ENCODE measurements around the gene S100A12. TPM values are rescaled to one million over a fixed set of nuclear protein-coding genes. Genes with fewer than 3 reads are reported as not detected.

Gene S100A12
- total RNA-seq, 2 experiments from 2014 or later, result not detected

DNA sequence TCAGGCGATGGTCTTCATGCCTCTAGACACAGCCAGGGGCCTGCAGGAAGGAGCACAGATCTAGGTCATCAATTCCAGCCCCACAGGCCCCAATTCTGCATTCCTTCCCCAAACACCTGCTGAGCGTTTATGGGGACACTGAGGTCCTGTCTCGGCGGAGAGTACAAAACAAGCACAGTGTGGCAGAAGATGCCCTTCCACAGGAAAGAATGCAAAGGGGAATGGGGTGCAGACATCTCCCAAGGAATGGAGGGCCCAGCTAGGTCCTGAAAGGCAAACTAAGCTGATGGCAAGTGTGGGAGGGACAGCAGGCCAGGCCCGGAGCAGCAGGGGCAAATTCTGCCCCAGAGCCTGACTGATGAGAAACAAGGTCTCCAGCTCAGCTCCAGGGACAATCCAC lies 19.0 kb upstream of the S100A12 start:
- no peak overlapping the region for H3K27ac Mint-ChIP-seq
- DNase-seq, result no peak
- no peaks in the 10 kb centered on the region for H3K9me3 Mint-ChIP-seq (ENCODE audit: insufficient read depth)
- POLR2A ChIA-PET, result interaction anchor here (0.6 kb wide), 1 partner anchor 19 kb away, joined by 3 read pairs; the partner anchor contains the start of gene S100A12
- H3K4me3 Mint-ChIP-seq, result no peak overlapping the region
- CTCF ChIA-PET, result no interaction called here
- H3K27me3 Mint-ChIP-seq (ENCODE audit: low read depth), result peaks cover 8% of the 10 kb centered on the region
- ATAC-seq, result no peak
- H3K36me3 Mint-ChIP-seq (ENCODE audit: low read depth), result no peaks in the 10 kb centered on the region
- H3K4me1 Mint-ChIP-seq (ENCODE audit: low read depth), result no peaks in the 10 kb centered on the region

GRCh38 chr1:153393926-153394325 lies 18.5 kb upstream of the S100A12 start:
- no peak for ATAC-seq
- CTCF ChIA-PET, result no interaction called here
- Mint-ChIP-seq H3K27ac (no peak overlapping the region), H3K36me3 (ENCODE audit: low read depth) (no peaks in the 10 kb centered on the region), H3K4me3 (no peak overlapping the region), H3K9me3 (ENCODE audit: insufficient read depth) (no peaks in the 10 kb centered on the region), H3K27me3 (ENCODE audit: low read depth) (peaks cover 9% of the 10 kb centered on the region), H3K4me1 (ENCODE audit: low read depth) (no peaks in the 10 kb centered on the region)
- POLR2A ChIA-PET, result interaction anchor here (0.6 kb wide), 1 partner anchor 18 kb away, joined by 3 read pairs; the partner anchor contains the start of gene S100A12
- no peak for DNase-seq

DNA sequence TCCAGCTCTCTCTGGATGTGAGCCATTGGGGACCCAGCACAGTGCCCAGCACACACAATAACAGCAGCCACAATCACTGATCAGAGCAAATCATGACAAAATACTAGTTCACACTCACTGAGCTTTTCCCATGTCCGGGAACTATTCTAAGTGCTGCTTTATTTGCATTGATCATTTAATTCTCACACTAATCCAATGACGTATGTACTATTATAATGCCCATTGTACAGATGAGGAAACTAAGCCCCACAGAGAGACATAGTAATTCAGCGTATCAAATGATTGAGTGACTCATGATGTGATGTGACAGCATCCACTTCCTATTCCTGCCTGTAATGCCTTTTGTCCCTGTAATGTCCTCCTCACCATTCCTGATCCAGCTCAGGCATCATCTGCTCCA lies 17.4 kb upstream of the S100A12 start:
- Mint-ChIP-seq H3K27me3 (ENCODE audit: low read depth) (peaks cover 9% of the 10 kb centered on the region), H3K27ac (no peak overlapping the region), H3K36me3 (ENCODE audit: low read depth) (no peaks in the 10 kb centered on the region), H3K4me1 (ENCODE audit: low read depth) (no peaks in the 10 kb centered on the region), H3K4me3 (no peak overlapping the region), H3K9me3 (ENCODE audit: insufficient read depth) (no peaks in the 10 kb centered on the region)
- POLR2A ChIA-PET, result no interaction called here
- CTCF ChIA-PET, result no interaction called here
- ATAC-seq, result no peak
- DNase-seq, result no peak

GRCh38 chr1:153392258-153392657 lies 16.8 kb upstream of the S100A12 start:
- Mint-ChIP-seq H3K4me3 (no peak overlapping the region), H3K36me3 (ENCODE audit: low read depth) (no peaks in the 10 kb centered on the region), H3K27me3 (ENCODE audit: low read depth) (peaks cover 9% of the 10 kb centered on the region), H3K4me1 (ENCODE audit: low read depth) (no peaks in the 10 kb centered on the region), H3K27ac (no peak overlapping the region), H3K9me3 (ENCODE audit: insufficient read depth) (no peaks in the 10 kb centered on the region)
- ChIA-PET POLR2A (no interaction called here), CTCF (no interaction called here)
- DNase-seq (no peak), ATAC-seq (no peak)

DNA sequence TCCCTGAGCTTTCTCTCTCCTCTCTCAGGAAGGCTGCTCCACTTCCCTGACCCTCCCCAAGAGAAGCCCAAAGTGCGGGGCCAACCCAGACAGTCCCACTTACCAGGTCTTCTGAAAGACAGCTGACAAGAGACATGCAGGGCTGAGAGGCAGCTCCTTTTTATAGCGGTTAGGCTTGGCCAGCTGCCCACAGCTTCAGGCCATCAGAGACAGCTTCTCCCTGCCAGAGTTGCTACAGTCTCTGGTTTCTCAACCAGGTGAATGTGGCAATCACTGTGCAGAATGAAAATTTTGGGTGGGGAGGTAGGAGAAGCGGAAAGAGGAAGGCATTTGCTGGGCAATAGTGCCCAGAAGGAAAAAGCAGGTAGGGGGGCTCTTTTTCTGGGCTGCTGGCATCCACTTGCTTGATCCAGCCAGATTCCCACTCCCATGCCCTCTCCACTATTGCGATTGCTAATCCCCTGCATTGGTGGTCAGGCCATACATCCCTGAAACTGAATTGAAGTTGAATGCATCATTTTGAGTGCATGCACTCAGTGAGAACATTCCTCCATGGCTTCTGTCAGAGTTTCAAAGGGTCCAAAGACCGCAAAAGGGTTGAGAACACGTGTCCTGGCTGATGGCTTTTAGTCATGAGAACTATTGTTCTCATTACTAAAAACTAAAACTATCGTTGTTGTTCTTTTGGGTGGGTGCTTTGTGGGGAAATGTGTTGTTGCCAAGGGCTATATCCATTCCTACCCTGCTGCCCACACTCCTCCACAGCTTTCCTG lies 15.7 kb upstream of the S100A12 start, which contains the start of gene S100A8:
S100A8 (minus strand) TSS at position 136 of the 773 bp plus-strand sequence. CDS start 538 bp downstream, outside the sequence.
- ATAC-seq, result no peak
- ChIA-PET POLR2A (no interaction called here), CTCF (no interaction called here)
- no peaks in the 10 kb centered on the region for H3K9me3 Mint-ChIP-seq (ENCODE audit: insufficient read depth)
- H3K27me3 Mint-ChIP-seq (ENCODE audit: low read depth), result peaks cover 9% of the 10 kb centered on the region
- no peaks in the 10 kb centered on the region for H3K36me3 Mint-ChIP-seq (ENCODE audit: low read depth)
- no peak within 1 kb of the TSS for H3K4me3 Mint-ChIP-seq
- H3K27ac Mint-ChIP-seq, result no peak within 1 kb of the TSS
- peaks cover 2% of the 10 kb centered on the region for H3K4me1 Mint-ChIP-seq (ENCODE audit: low read depth)
- DNase-seq, result no peak

- peaks cover 9% of the 10 kb centered on the region for H3K27me3 Mint-ChIP-seq (ENCODE audit: low read depth)
Observed at GRCh38 chr1:153389973-153390879, 14.8 kb upstream of the S100A12 start.

GRCh38 chr1:153389401-153389800 lies 14.0 kb upstream of the S100A12 start:
- no peak overlapping the region for H3K27ac Mint-ChIP-seq
- no peaks in the 10 kb centered on the region for H3K9me3 Mint-ChIP-seq (ENCODE audit: insufficient read depth)
- H3K36me3 Mint-ChIP-seq (ENCODE audit: low read depth), result no peaks in the 10 kb centered on the region

More at GRCh38 chr1:153389973-153390879, 14.8 kb upstream of the S100A12 start:
- DNase-seq (no peak), ATAC-seq (no peak)
- ChIA-PET CTCF (no interaction called here), POLR2A (no interaction called here)
- H3K4me3 Mint-ChIP-seq, result no peak overlapping the region
- H3K4me1 Mint-ChIP-seq (ENCODE audit: low read depth), result peaks cover 2% of the 10 kb centered on the region
- H3K27ac Mint-ChIP-seq, result no peak overlapping the region
- H3K9me3 Mint-ChIP-seq (ENCODE audit: insufficient read depth), result no peaks in the 10 kb centered on the region
- no peaks in the 10 kb centered on the region for H3K36me3 Mint-ChIP-seq (ENCODE audit: low read depth)

GRCh38 chr1:153387785-153388184 lies 12.4 kb upstream of the S100A12 start:
- ATAC-seq (no peak), DNase-seq (no peak)
- Mint-ChIP-seq H3K9me3 (ENCODE audit: insufficient read depth) (no peaks in the 10 kb centered on the region), H3K4me3 (no peak overlapping the region), H3K4me1 (ENCODE audit: low read depth) (peaks cover 2% of the 10 kb centered on the region), H3K27ac (no peak overlapping the region), H3K36me3 (ENCODE audit: low read depth) (no peaks in the 10 kb centered on the region), H3K27me3 (ENCODE audit: low read depth) (peaks cover 9% of the 10 kb centered on the region)
- CTCF ChIA-PET, result no interaction called here
- POLR2A ChIA-PET, result no interaction called here

More at GRCh38 chr1:153389401-153389800, 14.0 kb upstream of the S100A12 start:
- Mint-ChIP-seq H3K27me3 (ENCODE audit: low read depth) (peaks cover 9% of the 10 kb centered on the region), H3K4me1 (ENCODE audit: low read depth) (peaks cover 2% of the 10 kb centered on the region), H3K4me3 (no peak overlapping the region)
- no peak for ATAC-seq
- ChIA-PET CTCF (no interaction called here), POLR2A (no interaction called here)
- no peak for DNase-seq

DNA sequence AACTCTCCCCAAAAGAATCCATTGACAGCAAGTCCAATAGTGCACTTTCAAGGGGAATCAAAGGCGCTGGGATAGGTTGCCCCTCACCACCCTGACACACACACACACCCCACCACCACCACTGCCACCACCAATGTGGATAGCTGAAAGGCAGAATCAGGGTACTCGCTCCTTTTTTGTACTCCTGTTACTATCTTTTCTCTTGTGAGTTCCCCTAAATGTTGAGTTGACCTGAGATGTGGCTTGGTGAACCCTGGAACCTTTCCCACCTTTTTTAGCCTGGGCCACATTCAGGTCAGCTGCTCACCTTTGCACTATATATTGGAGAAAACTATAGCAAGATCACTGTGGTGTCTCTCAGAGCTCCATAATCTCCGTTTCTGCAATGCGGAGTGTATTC lies 11.6 kb upstream of the S100A12 start:
- Mint-ChIP-seq H3K36me3 (ENCODE audit: low read depth) (no peaks in the 10 kb centered on the region), H3K27me3 (ENCODE audit: low read depth) (peaks cover 13% of the 10 kb centered on the region), H3K9me3 (ENCODE audit: insufficient read depth) (no peaks in the 10 kb centered on the region), H3K4me3 (no peak overlapping the region), H3K4me1 (ENCODE audit: low read depth) (peaks cover 2% of the 10 kb centered on the region), H3K27ac (no peak overlapping the region)
- ChIA-PET CTCF (no interaction called here), POLR2A (no interaction called here)
- no peak for DNase-seq
- ATAC-seq, result no peak

GRCh38 chr1:153386500-153386901 lies 11.1 kb upstream of the S100A12 start:
- H3K27me3 Mint-ChIP-seq (ENCODE audit: low read depth), result peaks cover 16% of the 10 kb centered on the region
- peaks cover 2% of the 10 kb centered on the region for H3K4me1 Mint-ChIP-seq (ENCODE audit: low read depth)
- H3K36me3 Mint-ChIP-seq (ENCODE audit: low read depth), result no peaks in the 10 kb centered on the region
- no peak for DNase-seq
- ChIA-PET POLR2A (no interaction called here), CTCF (interaction anchor here (0.9 kb wide), 1 partner anchor 18 kb away, joined by 3 read pairs; no protein-coding TSS in a partner anchor)
- no peak overlapping the region for H3K27ac Mint-ChIP-seq
- no peak overlapping the region for H3K4me3 Mint-ChIP-seq
- H3K9me3 Mint-ChIP-seq (ENCODE audit: insufficient read depth), result peaks cover 2% of the 10 kb centered on the region
- ATAC-seq, result no peak

GRCh38 chr1:153384958-153385580 lies 9.6 kb upstream of the S100A12 start:
- ChIA-PET CTCF (no interaction called here), POLR2A (interaction anchor here (0.7 kb wide), 1 partner anchor 50 kb away, joined by 3 read pairs; no protein-coding TSS in a partner anchor)
- Mint-ChIP-seq H3K4me1 (ENCODE audit: low read depth) (peaks cover 2% of the 10 kb centered on the region), H3K27ac (no peak overlapping the region), H3K27me3 (ENCODE audit: low read depth) (peaks cover 19% of the 10 kb centered on the region), H3K9me3 (ENCODE audit: insufficient read depth) (peaks cover 7% of the 10 kb centered on the region), H3K36me3 (ENCODE audit: low read depth) (no peaks in the 10 kb centered on the region), H3K4me3 (no peak overlapping the region)
- DNase-seq (no peak), ATAC-seq (no peak)

Data from activated CD8-positive, alpha-beta T cell treated with anti-CD3 and anti-CD28 coated beads, Interleukin-2, amount 10 ng/mL, durations not matched to agents 7 days and 5 days (primary cell).